ES-I3 (cell line): ENCODE data around the gene ZNF333.
"Not testable (repeated sequence)": the region's sequence is repeated elsewhere in the genome, so short reads cannot be mapped to it uniquely, and the experiment has no call there.

Experiments
- H3K36me3 ChIP-seq: 2 replicates; pipeline ENCODE4 v1.6.1; 2013; ENCODE audit warnings: mild to moderate bottlenecking, low read length, control low read depth, moderate library complexity; ENCODE audit not compliant: insufficient read depth
- H3K4me1 ChIP-seq: 2 replicates; pipeline ENCODE4 v1.6.1; 2013; ENCODE audit warnings: mild to moderate bottlenecking, control low read depth, low read length; ENCODE audit not compliant: insufficient read depth
- H3K9ac ChIP-seq: 2 replicates; pipeline ENCODE4 v1.6.1; 2013; ENCODE audit warnings: low read depth, mild to moderate bottlenecking, low read length, moderate library complexity
- H3K9me3 ChIP-seq: 2 replicates; pipeline ENCODE4 v1.6.1; 2013; ENCODE audit warnings: mild to moderate bottlenecking, low read length, moderate library complexity; ENCODE audit not compliant: control insufficient read depth, insufficient read depth

The ZNF333 gene

GRCh38 chr19:14781713-14782536, 92.1 kb downstream of the ZNF333 start:
- not testable (repeated sequence) for H3K9ac ChIP-seq, H3K36me3 ChIP-seq, H3K4me1 ChIP-seq, H3K9me3 ChIP-seq

GRCh38 chr19:14782626-14783409, 93.0 kb downstream of the ZNF333 start:
- H3K9me3 ChIP-seq: no peaks in the 10 kb centered on the region
- H3K9ac ChIP-seq: no peak overlapping the region
- H3K36me3 ChIP-seq: no peaks in the 10 kb centered on the region
- no peaks in the 10 kb centered on the region; the same call in 1 of the 2 replicates for H3K4me1 ChIP-seq
